GM12801 (cell line): ENCODE results near the gene PAQR6.

ENCODE experiments used
- TF ChIP-seq, protein P1 (sequence below): IDR thresholded peaks from one replicate; pipeline ENCODE4 v1.5.1; 2011; ENCODE audit warnings: control low read depth; ENCODE audit not compliant: insufficient read length; ENCODE audit errors: extremely low read depth

Gene PAQR6

GRCh38 chr1:156260896-156261295, 13.0 kb upstream of the PAQR6 start:
- TF ChIP-seq, protein P1, sequence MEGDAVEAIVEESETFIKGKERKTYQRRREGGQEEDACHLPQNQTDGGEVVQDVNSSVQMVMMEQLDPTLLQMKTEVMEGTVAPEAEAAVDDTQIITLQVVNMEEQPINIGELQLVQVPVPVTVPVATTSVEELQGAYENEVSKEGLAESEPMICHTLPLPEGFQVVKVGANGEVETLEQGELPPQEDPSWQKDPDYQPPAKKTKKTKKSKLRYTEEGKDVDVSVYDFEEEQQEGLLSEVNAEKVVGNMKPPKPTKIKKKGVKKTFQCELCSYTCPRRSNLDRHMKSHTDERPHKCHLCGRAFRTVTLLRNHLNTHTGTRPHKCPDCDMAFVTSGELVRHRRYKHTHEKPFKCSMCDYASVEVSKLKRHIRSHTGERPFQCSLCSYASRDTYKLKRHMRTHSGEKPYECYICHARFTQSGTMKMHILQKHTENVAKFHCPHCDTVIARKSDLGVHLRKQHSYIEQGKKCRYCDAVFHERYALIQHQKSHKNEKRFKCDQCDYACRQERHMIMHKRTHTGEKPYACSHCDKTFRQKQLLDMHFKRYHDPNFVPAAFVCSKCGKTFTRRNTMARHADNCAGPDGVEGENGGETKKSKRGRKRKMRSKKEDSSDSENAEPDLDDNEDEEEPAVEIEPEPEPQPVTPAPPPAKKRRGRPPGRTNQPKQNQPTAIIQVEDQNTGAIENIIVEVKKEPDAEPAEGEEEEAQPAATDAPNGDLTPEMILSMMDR, result no peak

DNA sequence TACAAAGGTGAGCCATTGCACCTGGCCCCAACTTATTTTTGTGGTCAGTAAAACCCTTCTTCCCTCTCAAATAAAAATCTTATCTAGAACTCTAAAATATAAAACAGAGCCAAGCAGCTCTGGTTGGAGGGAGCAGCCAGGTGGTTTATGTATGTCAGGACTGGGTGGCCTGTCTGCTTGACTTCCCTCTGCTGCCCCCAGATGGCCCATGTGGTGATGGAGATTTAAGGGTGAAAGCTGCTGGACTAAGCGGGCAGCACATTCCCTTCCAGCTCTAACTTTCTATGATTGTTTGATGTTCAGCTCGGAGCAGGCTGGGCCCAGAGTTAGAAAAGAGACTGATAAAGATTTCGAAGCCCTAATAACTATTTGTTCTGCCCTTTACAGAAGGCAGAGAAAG, 11.9 kb upstream of the PAQR6 start:
- TF ChIP-seq, protein P1, result no peak

DNA sequence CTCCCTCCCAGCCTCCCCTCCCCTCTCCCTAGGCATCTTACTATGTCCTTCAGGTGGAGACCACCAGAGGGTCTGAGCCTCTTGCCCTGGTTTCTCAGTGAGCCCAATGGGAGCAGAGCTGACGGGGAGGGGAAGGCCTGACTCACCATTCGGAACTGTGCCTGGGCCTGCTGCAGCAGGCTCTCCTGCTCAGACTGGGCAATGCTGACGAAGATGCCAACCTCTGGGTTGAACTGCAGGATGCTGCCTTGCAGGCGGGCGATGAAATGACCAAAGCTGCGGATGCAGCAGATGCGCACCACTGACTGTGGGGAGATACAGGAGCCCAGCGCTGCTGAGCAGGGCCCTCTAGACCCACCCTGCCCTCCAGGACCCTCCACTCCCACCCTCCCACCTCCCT, 11.0 kb upstream of the PAQR6 start:
- TF ChIP-seq, protein P1, result no peak

DNA sequence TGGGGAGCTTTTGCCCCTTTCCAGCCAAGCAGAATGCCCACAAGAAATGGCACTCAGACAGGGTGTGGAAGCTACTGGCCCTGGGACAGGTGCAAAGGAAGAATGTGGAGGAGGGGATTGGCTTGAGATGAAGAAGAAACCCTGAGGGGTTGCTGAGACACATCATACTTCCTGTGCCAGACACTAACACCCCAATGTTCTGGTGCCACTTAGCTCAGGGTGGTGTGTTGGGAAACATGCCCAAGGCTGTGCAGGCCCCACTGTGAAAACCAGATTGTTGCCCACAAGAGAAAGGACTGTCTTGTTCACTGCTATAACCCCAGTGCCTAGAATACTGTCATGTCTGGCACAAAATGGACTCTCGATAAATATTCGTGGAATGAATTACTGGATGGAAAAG, 9.9 kb upstream of the PAQR6 start:
- TF ChIP-seq, protein P1, result no peak

- TF ChIP-seq, protein P1, result no peak
These were observed 5.8 kb upstream of the PAQR6 start for GRCh38 chr1:156253634-156254033.

DNA sequence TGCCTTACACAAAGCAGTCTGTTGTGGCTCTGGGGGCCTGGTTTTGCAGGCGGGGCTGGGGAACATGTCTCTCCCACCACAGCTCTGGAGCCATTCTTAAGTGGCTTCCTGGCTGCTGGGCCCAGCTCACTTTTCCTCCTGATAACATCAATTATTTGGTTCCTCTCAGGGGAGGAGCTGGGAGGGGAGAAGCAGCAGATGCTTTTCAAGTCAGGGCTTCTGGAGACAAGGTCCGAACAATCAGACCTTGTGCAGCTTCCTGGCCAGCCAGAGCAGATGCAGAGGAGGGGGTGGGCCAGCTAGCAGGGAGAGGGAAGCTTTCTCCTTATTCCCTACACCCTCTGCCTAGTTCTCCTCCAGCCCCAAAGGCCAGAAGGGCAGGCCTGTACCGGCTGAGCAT, 3.7 kb upstream of the PAQR6 start:
- TF ChIP-seq, protein P1, result no peak

DNA sequence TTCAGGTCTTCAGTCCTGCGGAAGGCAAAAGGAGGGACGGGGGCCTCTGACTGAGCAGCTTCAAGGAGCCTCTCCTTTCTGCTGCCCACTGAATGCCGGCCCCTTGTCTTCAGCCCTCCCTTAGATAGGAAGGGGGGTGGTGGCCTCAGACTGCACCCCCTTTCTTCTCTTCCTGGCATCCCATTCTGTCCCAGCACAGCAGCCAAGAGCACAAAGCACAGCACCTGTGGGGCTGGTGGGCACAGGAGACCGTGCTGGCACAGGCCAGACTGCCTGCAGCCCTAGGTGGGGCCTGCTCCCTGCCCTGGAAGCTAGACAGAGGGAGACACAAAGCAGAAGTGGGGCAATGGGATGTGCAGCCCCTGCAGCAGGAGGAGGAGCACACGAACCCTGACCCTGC, 1.7 kb upstream of the PAQR6 start:
- TF ChIP-seq, protein P1, result no peak

DNA sequence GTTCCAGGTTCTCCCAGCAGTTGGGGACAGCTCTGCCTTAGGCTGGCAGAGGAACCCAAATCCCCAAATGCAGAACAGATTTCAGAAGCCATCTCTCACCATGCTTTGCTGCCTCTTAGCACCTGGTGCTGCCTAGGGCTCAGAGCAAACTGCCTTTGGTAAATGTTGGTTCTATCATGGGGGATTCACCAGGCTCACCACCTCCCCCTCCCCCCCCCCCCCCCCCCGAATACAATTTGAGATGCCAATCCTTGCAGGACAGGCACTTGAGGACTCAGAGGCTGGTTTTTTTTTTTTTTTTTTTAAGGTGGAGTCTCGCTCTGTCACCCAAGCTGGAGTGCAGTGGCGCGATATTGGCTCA, 447 bp upstream of the PAQR6 start:
- TF ChIP-seq, protein P1, result no peak
